T-helper 2 cell treated with Interferon-gamma antibody and Interleukin-4, amounts not matched to agents 5 μg/mL and 100 μg/mL, for 36 hours (primary cell): ENCODE results near the gene FLNB.

Experiments
- DNase-seq: peaks from one replicate; pipeline ENCODE4 v3.0.0; 2021; ENCODE audit warnings: low spot score
- H3K27ac Mint-ChIP-seq: one replicate; pipeline ENCODE4 v1.8.0; 2021; ENCODE audit warnings: mild to moderate bottlenecking, mixed read lengths
- H3K27me3 Mint-ChIP-seq: one replicate; pipeline ENCODE4 v1.8.0; 2021; ENCODE audit warnings: low read depth, mixed read lengths
- H3K36me3 Mint-ChIP-seq: one replicate; pipeline ENCODE4 v1.8.0; 2021; ENCODE audit warnings: low read depth, mixed read lengths
- H3K4me1 Mint-ChIP-seq: one replicate; pipeline ENCODE4 v1.8.0; 2021; ENCODE audit warnings: low read depth, mixed read lengths
- H3K4me3 Mint-ChIP-seq: one replicate; pipeline ENCODE4 v1.8.0; 2022; ENCODE audit warnings: mild to moderate bottlenecking, moderate library complexity, mixed read lengths
- H3K9me3 Mint-ChIP-seq: one replicate; pipeline ENCODE4 v1.8.0; 2021; ENCODE audit warnings: mixed read lengths

Gene FLNB

GRCh38 chr3:58109752-58110151 is 101.5 kb downstream of the FLNB start:
- H3K4me3 Mint-ChIP-seq = no peak overlapping the region
- H3K27me3 Mint-ChIP-seq = no peaks in the 10 kb centered on the region
- DNase-seq = no peak
- no peaks in the 10 kb centered on the region for H3K9me3 Mint-ChIP-seq
- no peaks in the 10 kb centered on the region for H3K4me1 Mint-ChIP-seq
- H3K36me3 Mint-ChIP-seq = peaks cover 47% of the 10 kb centered on the region
- no peak overlapping the region for H3K27ac Mint-ChIP-seq

GRCh38 chr3:58111513-58112184 is 103.4 kb downstream of the FLNB start:
- Mint-ChIP-seq H3K27ac (no peak overlapping the region), H3K4me1 (peaks cover 16% of the 10 kb centered on the region), H3K27me3 (no peaks in the 10 kb centered on the region), H3K4me3 (no peak overlapping the region), H3K36me3 (peaks cover 50% of the 10 kb centered on the region), H3K9me3 (no peaks in the 10 kb centered on the region)
- no peak for DNase-seq

- H3K4me1 Mint-ChIP-seq = peaks cover 19% of the 10 kb centered on the region
- H3K36me3 Mint-ChIP-seq = peaks cover 49% of the 10 kb centered on the region
- no peaks in the 10 kb centered on the region for H3K27me3 Mint-ChIP-seq
- no peaks in the 10 kb centered on the region for H3K9me3 Mint-ChIP-seq
- H3K4me3 Mint-ChIP-seq = no peak overlapping the region
- no peak for DNase-seq
- H3K27ac Mint-ChIP-seq = no peak overlapping the region
Observed at GRCh38 chr3:58112185-58112535, 103.9 kb downstream of the FLNB start.

GRCh38 chr3:58115175-58115574 is 107.0 kb downstream of the FLNB start:
- peaks cover 19% of the 10 kb centered on the region for H3K4me1 Mint-ChIP-seq
- no peaks in the 10 kb centered on the region for H3K27me3 Mint-ChIP-seq
- peaks cover 42% of the 10 kb centered on the region for H3K36me3 Mint-ChIP-seq
- H3K27ac Mint-ChIP-seq = no peak overlapping the region
- H3K9me3 Mint-ChIP-seq = no peaks in the 10 kb centered on the region
- H3K4me3 Mint-ChIP-seq = no peak overlapping the region
- no peak for DNase-seq

- Mint-ChIP-seq H3K4me1 (peaks cover 19% of the 10 kb centered on the region), H3K27me3 (no peaks in the 10 kb centered on the region), H3K9me3 (no peaks in the 10 kb centered on the region), H3K36me3 (peaks cover 39% of the 10 kb centered on the region), H3K27ac (peak overlapping the region; percentile 66), H3K4me3 (peak overlapping the region; percentile 40)
- peak; percentile 12 for DNase-seq
Observed at GRCh38 chr3:58116161-58116955, 108.1 kb downstream of the FLNB start.

- Mint-ChIP-seq H3K4me3 (no peak overlapping the region), H3K9me3 (no peaks in the 10 kb centered on the region), H3K36me3 (peaks cover 39% of the 10 kb centered on the region), H3K27me3 (no peaks in the 10 kb centered on the region), H3K27ac (peak overlapping the region; percentile 38), H3K4me1 (peaks cover 19% of the 10 kb centered on the region)
- no peak for DNase-seq
Observed at GRCh38 chr3:58116985-58117384, 108.8 kb downstream of the FLNB start.

DNA sequence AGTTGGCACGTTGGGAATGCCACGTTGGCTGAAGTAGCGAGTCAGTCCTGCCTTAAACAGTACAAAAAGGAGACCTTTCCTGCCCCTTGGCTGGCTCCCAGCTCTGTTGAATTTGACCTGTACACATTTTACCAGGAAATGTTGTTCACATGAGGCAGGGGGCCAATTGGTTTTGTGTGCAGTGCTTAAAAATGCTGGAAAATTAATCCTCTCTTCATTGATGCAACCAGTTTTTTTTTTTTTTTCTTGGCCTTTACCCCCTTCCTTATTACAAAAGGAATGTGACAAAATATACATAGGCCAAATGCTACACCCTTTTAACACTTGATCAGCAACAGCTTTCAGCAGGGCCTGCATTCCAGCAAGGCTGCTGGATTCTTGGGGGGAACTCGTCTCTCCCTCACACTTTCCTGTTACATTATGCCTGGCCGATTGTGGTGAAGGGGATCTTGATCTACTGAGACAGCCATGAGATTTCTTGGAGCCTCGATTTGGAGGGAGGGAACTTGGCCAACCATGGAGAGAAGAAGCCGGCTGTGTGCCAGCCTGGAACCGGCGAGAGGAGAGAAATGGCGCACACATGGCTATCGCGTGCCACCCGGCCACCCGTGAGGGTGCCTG is 109.4 kb downstream of the FLNB start:
- Mint-ChIP-seq H3K27me3 (no peaks in the 10 kb centered on the region), H3K9me3 (no peaks in the 10 kb centered on the region), H3K36me3 (peaks cover 35% of the 10 kb centered on the region), H3K4me1 (peaks cover 19% of the 10 kb centered on the region), H3K4me3 (no peak overlapping the region), H3K27ac (no peak overlapping the region)
- no peak for DNase-seq

GRCh38 chr3:58119186-58119585 is 111.0 kb downstream of the FLNB start:
- H3K27me3 Mint-ChIP-seq = no peaks in the 10 kb centered on the region
- peaks cover 19% of the 10 kb centered on the region for H3K4me1 Mint-ChIP-seq
- H3K4me3 Mint-ChIP-seq = no peak overlapping the region
- no peak overlapping the region for H3K27ac Mint-ChIP-seq
- peaks cover 24% of the 10 kb centered on the region for H3K36me3 Mint-ChIP-seq
- H3K9me3 Mint-ChIP-seq = no peaks in the 10 kb centered on the region
- DNase-seq = no peak

GRCh38 chr3:58120075-58120812 is 112.0 kb downstream of the FLNB start:
- Mint-ChIP-seq H3K27me3 (no peaks in the 10 kb centered on the region), H3K27ac (no peak overlapping the region), H3K36me3 (peaks cover 21% of the 10 kb centered on the region), H3K4me3 (no peak overlapping the region), H3K9me3 (no peaks in the 10 kb centered on the region), H3K4me1 (peaks cover 18% of the 10 kb centered on the region)
- no peak for DNase-seq

DNA sequence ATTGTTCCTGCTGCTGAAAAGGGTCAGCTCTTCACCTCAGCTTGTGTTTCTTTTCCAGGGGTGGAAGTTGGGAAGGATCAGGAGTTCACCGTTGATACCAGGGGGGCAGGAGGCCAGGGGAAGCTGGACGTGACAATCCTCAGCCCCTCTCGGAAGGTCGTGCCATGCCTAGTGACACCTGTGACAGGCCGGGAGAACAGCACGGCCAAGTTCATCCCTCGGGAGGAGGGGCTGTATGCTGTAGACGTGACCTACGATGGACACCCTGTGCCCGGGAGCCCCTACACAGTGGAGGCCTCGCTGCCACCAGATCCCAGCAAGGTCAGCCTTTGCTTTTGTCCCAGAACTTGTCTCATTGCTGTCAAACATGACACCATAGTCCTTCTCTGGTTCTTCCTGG is 113.0 kb downstream of the FLNB start:
- Mint-ChIP-seq H3K36me3 (peaks cover 26% of the 10 kb centered on the region), H3K27me3 (no peaks in the 10 kb centered on the region), H3K27ac (no peak overlapping the region), H3K4me3 (no peak overlapping the region), H3K9me3 (no peaks in the 10 kb centered on the region), H3K4me1 (peaks cover 9% of the 10 kb centered on the region)
- DNase-seq = no peak

- peaks cover 2% of the 10 kb centered on the region for H3K4me1 Mint-ChIP-seq
- no peak overlapping the region for H3K27ac Mint-ChIP-seq
- H3K4me3 Mint-ChIP-seq = no peak overlapping the region
- peaks cover 37% of the 10 kb centered on the region for H3K36me3 Mint-ChIP-seq
- no peaks in the 10 kb centered on the region for H3K9me3 Mint-ChIP-seq
- DNase-seq = no peak
- H3K27me3 Mint-ChIP-seq = no peaks in the 10 kb centered on the region
Observed at GRCh38 chr3:58122936-58123700, 114.9 kb downstream of the FLNB start.

- Mint-ChIP-seq H3K4me1 (peaks cover 12% of the 10 kb centered on the region), H3K9me3 (no peaks in the 10 kb centered on the region), H3K27ac (no peak overlapping the region), H3K4me3 (no peak overlapping the region), H3K36me3 (peaks cover 47% of the 10 kb centered on the region), H3K27me3 (no peaks in the 10 kb centered on the region)
- DNase-seq = no peak
Observed at GRCh38 chr3:58124387-58124786, 116.2 kb downstream of the FLNB start.

DNA sequence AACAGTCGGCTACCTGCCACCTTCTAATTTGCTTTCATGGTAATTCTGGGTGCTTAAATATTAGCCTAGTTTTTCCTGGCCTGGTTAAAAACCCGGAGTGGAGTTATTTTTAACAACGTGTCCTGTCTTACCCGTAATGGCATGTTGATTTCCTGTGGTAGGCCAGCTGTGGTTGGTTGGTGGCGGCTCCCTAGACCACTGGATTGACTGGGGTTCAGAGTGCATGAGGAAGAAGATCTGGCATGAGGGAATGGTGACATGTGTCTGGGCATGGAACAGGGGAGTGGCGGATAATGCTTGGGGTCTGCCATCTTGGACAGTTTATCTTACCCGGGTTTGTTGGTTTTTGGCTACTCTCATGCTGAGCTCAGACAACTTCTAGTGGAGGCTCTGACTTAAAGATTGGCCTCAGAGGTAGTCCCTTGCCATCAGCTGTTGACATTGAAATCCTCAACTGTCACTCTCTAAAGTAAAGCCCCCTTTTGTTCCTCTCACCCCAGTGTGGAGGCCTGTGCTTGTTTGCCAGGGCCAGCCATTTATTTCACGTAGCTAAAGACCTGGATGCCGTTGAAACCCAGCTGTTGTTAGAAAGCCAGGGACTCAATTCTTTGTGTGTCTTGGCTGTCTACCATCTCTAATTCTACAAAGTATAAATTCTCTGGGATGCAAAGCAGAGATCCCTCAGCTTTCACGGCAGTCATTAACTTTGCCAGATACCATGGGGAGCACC is 121.0 kb downstream of the FLNB start:
- H3K36me3 Mint-ChIP-seq = peaks cover 55% of the 10 kb centered on the region
- H3K27me3 Mint-ChIP-seq = no peaks in the 10 kb centered on the region
- no peak overlapping the region for H3K27ac Mint-ChIP-seq
- H3K4me3 Mint-ChIP-seq = no peak overlapping the region
- no peak for DNase-seq
- peaks cover 12% of the 10 kb centered on the region for H3K4me1 Mint-ChIP-seq
- H3K9me3 Mint-ChIP-seq = no peaks in the 10 kb centered on the region
